GM21515 (cell line): ENCODE data around the gene PKIG.
"Not testable (repeated sequence)": the region's sequence is repeated elsewhere in the genome, so short reads cannot be mapped to it uniquely, and the experiment has no call there.

ENCODE experiments used
- ATAC-seq: cut with Tn5 transposase; IDR thresholded peaks from one replicate; pipeline ENCODE4 v1.9.1; 2021; ENCODE audit not compliant: unreplicated experiment

PKIG gene

GRCh38 chr20:44582311-44583025, at the start of gene PKIG:
TSS of gene PKIG (plus strand) at chr20:44582579. CDS start at chr20:44614557, 31,978 bp downstream.
- no peak for ATAC-seq

GRCh38 chr20:44532981-44533331, 49.4 kb upstream of the PKIG start:
- no peak for ATAC-seq

GRCh38 chr20:44533928-44534327, 48.5 kb upstream of the PKIG start:
- no peak for ATAC-seq

- ATAC-seq = no peak
Measured at GRCh38 chr20:44536175-44536574, 46.2 kb upstream of the PKIG start.

GRCh38 chr20:44537993-44538392, 44.4 kb upstream of the PKIG start:
- ATAC-seq = no peak

- no peak for ATAC-seq
Measured at GRCh38 chr20:44540834-44541233, 41.5 kb upstream of the PKIG start.

- no peak for ATAC-seq
Measured at GRCh38 chr20:44541992-44542391, 40.4 kb upstream of the PKIG start.

GRCh38 chr20:44542890-44543289, 39.5 kb upstream of the PKIG start:
- no peak for ATAC-seq

- ATAC-seq = no peak
Measured at GRCh38 chr20:44543358-44543757, 39.0 kb upstream of the PKIG start.

GRCh38 chr20:44544263-44544662, 38.1 kb upstream of the PKIG start:
- ATAC-seq = no peak

- no peak for ATAC-seq
Measured at GRCh38 chr20:44547419-44547818, 35.0 kb upstream of the PKIG start.

- no peak for ATAC-seq
Measured at GRCh38 chr20:44549123-44549522, 33.3 kb upstream of the PKIG start.

GRCh38 chr20:44552050-44552449, 30.3 kb upstream of the PKIG start:
- no peak for ATAC-seq

GRCh38 chr20:44552568-44552949, 29.8 kb upstream of the PKIG start:
- ATAC-seq = no peak

- ATAC-seq = no peak
Measured at GRCh38 chr20:44552950-44553908, 29.1 kb upstream of the PKIG start.

GRCh38 chr20:44559302-44559701, 23.1 kb upstream of the PKIG start:
- ATAC-seq = no peak

- ATAC-seq = no peak
Measured at GRCh38 chr20:44560229-44560628, 22.1 kb upstream of the PKIG start.

- ATAC-seq = not testable (repeated sequence)
Measured at GRCh38 chr20:44560818-44561217, 21.6 kb upstream of the PKIG start.

GRCh38 chr20:44561876-44562275, 20.5 kb upstream of the PKIG start:
- no peak for ATAC-seq

- ATAC-seq = no peak
Measured at GRCh38 chr20:44566018-44566417, 16.4 kb upstream of the PKIG start.

- ATAC-seq = no peak
Measured at GRCh38 chr20:44566811-44567210, 15.6 kb upstream of the PKIG start.

GRCh38 chr20:44570367-44570766, 12.0 kb upstream of the PKIG start:
- ATAC-seq = no peak
